NCI-H1048 (cell line): ENCODE results near the gene SCYGR8.
A peak's percentile ranks its signal among the peaks of the same experiment; 100 is the strongest.
"Not testable (repeated sequence)": the region's sequence is repeated elsewhere in the genome, so short reads cannot be mapped to it uniquely, and the experiment has no call there.

Source experiments
- DNase-seq: peaks from one replicate; lab custom pipeline; 2025; lab: John Stamatoyannopoulos, UW

SCYGR8 gene, protein sequence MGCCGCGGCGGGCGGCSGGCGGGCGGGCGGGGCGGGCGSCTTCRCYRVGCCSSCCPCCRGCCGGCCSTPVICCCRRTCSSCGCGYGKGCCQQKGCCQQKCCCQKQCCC

GRCh38 chr2:227745594-227745993 is at the start of gene SCYGR8:
TSS of gene SCYGR8 (plus strand) at chr2:227745894. CDS start at chr2:227745894, 0 bp downstream.
- DNase-seq: no peak

DNA sequence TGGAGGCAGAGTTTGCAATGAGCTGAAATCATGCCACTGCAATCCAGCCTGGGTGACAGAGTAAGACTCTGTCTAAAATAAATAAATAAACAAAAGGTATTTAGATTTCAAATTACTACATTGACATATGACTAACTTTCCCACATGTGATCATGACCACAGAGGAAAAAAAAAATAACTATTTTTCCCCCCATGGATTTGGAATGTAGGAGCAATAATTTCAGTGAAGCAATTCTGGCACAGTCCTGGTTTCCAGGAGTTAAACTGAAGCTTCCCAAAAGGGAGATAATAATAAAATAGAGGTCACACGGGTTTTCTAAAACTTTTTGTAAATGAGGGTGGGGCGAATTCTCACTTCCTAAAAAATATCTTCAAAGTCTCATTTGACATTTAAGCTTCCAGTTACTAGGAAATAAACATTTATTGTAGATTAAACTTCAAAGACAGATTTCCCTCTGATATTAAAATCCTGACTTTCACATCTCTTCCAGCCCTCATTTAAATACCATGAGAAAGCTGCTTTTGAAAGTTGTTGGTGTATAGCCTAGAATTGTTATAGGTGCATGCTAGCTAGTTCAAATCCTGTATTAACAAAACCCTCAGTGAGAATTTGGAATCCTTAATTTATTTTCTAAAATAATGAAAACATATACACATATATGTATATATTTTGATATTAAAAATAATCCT is 48.6 kb upstream of the SCYGR8 start:
- DNase-seq: no peak

DNA sequence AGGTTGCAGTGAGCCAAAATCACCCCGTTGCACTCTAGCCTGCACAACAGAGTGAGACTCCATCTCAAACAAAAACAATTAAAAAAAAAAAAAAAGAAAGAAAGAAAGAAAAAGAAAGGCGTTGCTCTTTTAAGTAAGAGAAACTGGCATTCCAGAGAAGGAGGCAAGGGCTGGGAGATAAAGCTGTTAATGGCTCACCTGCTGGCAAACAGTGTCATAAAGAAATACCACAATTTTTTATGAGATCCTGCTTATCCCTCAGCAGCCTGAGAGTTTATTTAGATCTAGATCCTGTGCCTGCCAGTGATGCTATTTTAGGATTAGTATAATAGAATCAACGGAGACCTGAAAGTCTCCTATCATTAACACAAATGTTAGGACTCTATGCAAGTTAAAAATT is 44.1 kb upstream of the SCYGR8 start:
- DNase-seq: no peak

DNA sequence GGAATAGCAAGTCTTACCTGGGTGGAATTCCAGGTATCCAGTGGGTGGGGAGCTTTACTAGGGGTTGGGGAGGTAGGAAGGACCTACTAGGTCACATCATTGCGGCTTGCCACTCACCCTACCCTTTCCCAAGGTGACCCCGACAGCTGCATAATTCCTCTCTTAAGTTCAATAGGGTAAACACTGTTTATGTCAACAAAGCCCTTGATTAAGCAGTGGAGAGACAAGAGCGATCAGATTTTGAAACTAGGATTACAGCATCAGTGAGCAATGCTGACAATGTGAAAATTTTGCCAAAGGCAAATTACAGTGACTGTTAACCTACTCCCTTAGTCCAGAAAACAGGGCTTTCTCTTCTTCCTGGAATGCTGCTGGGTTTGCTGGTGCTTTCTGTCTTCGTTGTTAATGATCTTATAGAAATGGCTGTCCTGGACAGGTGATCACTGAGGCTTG is 42.4 kb upstream of the SCYGR8 start:
- DNase-seq: no peak

- no peak for DNase-seq
These were observed 41.7 kb upstream of the SCYGR8 start for GRCh38 chr2:227703961-227704360.

DNA sequence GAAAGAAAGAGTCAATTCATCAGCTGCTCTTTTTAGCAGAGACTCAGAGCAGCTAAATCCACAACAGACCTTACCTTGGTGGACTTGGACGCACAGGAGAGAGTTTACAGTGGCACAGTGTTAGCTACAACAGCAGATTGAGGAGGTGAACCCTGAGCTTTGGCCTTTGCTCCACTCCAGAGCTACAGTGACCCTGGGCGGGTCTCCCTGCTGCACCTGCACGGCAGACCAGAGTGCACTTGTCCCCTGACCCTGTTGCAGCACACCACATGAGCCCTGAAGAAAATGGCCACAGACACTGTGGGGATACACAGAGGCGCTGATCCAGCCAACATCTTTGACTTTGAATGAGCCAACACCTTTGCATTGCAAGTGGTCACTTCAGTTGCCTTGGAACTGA is 38.8 kb upstream of the SCYGR8 start:
- DNase-seq: no peak

- DNase-seq: no peak
These were observed 38.3 kb upstream of the SCYGR8 start for GRCh38 chr2:227707390-227707789.

DNA sequence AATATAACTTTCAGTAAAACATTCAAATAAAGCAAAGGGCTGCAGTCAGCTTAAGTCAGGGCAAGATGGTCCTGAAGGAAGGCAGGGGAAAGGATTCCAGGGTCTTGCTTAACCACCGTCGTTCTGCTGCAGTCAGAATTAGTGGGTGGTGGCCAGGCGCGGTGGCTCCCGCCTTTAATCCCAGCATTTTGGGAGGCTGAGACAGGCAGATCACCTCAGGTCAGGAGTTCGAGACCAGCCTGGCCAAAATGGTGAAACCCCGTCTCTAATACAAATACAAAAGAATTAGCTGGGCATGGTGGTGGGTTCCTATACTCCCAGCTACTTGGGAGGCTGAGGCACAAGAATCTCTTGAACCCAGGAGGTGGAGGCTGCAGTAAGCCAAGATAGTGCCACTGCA is 34.7 kb upstream of the SCYGR8 start:
- DNase-seq: no peak

DNA sequence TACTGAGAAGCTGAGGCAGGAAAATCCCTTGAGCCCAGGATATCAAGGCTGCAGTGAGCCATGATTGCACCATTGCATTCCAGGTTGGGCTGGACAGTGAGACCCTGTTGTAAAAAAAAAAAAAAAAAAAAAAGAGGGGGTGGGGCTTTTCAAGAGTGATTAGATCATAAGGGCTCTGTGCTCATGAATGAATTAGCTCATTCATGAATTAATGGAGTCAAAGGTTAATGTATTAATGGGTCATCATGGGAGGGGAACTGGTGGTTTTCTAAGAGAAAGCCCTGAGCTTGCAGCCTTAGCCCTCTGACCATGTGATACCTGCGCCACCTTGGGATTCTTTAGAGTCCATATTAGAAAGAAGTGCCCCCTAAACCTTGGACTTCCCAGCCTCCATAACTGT is 32.4 kb upstream of the SCYGR8 start:
- DNase-seq: no peak

DNA sequence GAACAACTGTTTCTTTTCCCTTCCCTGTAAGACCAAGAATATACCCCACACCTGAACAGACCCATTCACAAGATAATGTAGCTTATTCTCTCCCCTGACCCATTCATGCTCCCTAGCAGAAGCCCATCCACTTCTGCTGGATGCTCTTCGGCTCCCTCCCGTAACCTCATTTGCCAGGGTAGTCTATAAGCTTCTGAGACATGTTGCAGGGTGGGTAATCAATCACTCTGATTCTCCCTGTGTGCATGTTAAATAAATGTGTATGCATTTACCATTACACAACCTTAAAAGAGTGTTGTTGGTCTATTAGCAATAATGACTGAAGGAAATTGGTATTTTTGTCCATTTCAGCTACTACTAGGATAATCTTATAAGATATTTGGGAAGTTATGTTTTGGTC is 29.2 kb upstream of the SCYGR8 start:
- no peak for DNase-seq

DNA sequence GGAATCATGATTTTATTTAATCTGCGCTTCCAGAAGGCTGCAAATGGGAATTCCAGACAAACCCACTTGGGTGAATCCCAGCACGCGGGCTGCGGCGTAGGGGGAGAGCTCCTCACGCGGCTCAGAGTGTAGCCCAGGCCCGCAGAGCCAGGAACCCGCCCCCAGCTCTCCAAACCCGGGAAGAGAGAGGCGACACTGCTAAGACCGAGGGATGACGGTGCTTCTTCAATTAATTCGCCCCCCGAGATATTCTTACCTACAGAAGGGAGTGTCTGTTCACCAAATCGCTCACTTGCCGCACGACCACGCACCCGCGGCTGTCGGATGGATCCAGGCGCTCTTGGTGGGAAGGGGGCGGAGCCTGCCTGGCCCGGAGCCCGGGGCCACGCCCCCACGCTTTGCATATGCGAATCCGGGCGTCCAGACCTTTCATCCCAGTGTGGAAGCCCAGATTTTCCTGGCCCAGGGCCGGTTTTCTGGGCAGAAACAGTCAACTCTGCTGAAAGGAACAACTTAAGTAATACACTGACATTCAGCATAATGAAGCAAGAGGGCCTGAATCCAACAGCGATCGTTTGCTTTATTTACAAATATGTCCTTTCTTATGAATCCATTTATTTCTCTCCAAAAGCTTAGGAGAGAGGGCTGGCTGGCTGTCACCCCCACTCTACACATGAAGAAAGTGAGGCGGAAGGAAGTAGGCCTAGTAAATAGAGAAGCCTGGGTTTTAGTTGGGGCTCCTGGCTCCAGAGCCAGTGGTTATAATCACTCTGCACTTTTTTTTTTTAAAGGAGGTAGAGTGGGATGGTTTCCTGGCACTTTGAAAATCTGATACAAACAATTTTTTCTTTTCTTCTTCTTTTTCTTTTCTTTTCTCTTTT is 27.8 kb upstream of the SCYGR8 start, which contains the start of gene SLC19A3:
Gene SLC19A3 (minus strand): TSS at position 342 of the 881 bp plus-strand sequence. CDS start 15,710 bp downstream, outside the sequence.
- peak; percentile 43 for DNase-seq

DNA sequence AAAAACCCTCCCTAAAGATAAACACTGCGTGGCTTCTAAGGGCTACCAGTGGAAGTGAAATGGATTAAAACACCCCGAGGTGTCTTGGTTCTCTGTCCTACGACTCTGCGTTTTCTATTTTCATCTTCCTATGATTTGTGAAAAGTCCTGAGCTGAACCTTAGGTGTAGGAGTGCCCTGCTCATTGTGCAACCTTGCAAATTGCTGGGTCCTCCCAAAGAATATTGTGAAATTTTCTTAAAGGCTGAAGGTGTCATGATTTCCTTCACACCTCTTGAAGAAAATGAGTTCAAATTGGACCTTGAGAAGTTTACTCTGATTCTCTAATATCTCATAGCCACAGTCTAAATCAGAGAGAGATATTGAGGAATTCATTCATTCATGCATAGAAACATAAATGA is 26.1 kb upstream of the SCYGR8 start:
- DNase-seq: no peak

GRCh38 chr2:227720680-227721079 is 25.0 kb upstream of the SCYGR8 start:
- DNase-seq: no peak

GRCh38 chr2:227722821-227723220 is 22.9 kb upstream of the SCYGR8 start:
- not testable (repeated sequence) for DNase-seq

GRCh38 chr2:227724394-227725039 is 21.2 kb upstream of the SCYGR8 start, which contains the start of gene SCYGR6:
TSS of gene SCYGR6 (minus strand) at chr2:227724757. CDS start at chr2:227724757, 0 bp downstream.
- no peak for DNase-seq

GRCh38 chr2:227728035-227728434 is 17.7 kb upstream of the SCYGR8 start, which contains the start of gene SCYGR7:
TSS of gene SCYGR7 (plus strand) at chr2:227728335. CDS start at chr2:227728335, 0 bp downstream.
- no peak for DNase-seq

DNA sequence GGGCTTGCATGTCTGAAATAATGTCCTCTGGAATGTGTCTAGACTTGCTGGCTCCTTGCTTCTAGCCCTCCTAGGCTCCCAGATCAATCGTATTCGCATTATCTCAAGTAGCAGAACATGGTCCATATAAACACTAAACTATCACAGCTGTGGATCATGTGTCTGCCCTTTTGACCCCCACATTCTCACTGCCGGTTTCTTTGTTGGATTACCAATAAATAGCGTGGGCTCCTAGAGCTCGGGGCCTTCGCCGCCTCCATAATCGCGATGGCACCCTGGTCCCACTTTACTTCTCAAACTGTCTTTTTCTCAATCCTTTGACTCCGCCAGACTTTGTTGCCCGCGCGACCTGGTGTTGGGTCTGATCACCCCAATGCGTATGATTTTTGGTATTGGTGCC is 6.3 kb upstream of the SCYGR8 start:
- no peak for DNase-seq

GRCh38 chr2:227740705-227741104 is 5.0 kb upstream of the SCYGR8 start:
- not testable (repeated sequence) for DNase-seq

GRCh38 chr2:227748079-227748478 is 2.4 kb downstream of the SCYGR8 start:
- DNase-seq: no peak

GRCh38 chr2:227756261-227756660 is 10.6 kb downstream of the SCYGR8 start:
- not testable (repeated sequence) for DNase-seq

GRCh38 chr2:227759411-227760118 is 13.9 kb downstream of the SCYGR8 start:
- no peak for DNase-seq
